ENCODE data around the gene SMIM35.

DNA sequence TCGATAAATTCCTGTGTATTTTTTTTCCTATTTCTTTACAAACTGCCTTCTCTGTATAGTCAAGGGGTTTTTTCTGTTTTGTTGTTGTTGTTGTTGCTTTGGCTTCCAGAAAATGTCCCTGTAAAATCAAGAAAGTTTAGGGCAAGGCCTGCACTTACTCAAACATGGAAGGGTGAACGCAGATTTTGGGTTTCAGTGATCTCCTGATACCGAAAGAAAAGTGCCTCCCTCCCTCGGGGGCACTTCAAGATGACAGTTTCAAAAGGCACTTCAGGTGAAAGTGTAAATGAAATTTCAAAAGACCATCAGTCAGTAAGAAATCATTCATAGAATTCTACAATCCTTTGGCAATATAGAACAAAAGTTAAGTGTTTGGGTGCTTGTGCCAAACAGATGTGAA, 53.3 kb downstream of the SMIM35 start:
- no peak for TF ChIP-seq POLR2A (IDR thresholded peaks at IDR 0.05)
- TF ChIP-seq, protein P1, sequence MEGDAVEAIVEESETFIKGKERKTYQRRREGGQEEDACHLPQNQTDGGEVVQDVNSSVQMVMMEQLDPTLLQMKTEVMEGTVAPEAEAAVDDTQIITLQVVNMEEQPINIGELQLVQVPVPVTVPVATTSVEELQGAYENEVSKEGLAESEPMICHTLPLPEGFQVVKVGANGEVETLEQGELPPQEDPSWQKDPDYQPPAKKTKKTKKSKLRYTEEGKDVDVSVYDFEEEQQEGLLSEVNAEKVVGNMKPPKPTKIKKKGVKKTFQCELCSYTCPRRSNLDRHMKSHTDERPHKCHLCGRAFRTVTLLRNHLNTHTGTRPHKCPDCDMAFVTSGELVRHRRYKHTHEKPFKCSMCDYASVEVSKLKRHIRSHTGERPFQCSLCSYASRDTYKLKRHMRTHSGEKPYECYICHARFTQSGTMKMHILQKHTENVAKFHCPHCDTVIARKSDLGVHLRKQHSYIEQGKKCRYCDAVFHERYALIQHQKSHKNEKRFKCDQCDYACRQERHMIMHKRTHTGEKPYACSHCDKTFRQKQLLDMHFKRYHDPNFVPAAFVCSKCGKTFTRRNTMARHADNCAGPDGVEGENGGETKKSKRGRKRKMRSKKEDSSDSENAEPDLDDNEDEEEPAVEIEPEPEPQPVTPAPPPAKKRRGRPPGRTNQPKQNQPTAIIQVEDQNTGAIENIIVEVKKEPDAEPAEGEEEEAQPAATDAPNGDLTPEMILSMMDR (IDR thresholded peaks at IDR 0.05 in 4 of 5, conservative IDR thresholded peaks at IDR 0.05 in 1 of 5), result no peak

Data from gastrocnemius medialis (tissue), 4 donors.